GM12872 (cell line): ENCODE data around the gene XPNPEP2.

Experiments
- CTCF ChIP-seq: IDR thresholded peaks from 3 replicates; pipeline ENCODE4 v1.5.1; 2011; ENCODE audit warnings: low read depth, mild to moderate bottlenecking, low read length, moderate library complexity; ENCODE audit not compliant: insufficient read depth

The XPNPEP2 gene

GRCh38 chrX:129728061-129728460, 10.7 kb upstream of the XPNPEP2 start:
- TF ChIP-seq CTCF: no peak

- no peak for TF ChIP-seq CTCF
These were observed 7.6 kb upstream of the XPNPEP2 start for GRCh38 chrX:129731228-129731627.

GRCh38 chrX:129732857-129733256, 5.9 kb upstream of the XPNPEP2 start:
- TF ChIP-seq CTCF: no peak

- no peak for TF ChIP-seq CTCF
These were observed 5.4 kb upstream of the XPNPEP2 start for GRCh38 chrX:129733335-129733734.

GRCh38 chrX:129736491-129736890, 2.3 kb upstream of the XPNPEP2 start:
- no peak for TF ChIP-seq CTCF

- TF ChIP-seq CTCF: no peak
These were observed 863 bp upstream of the XPNPEP2 start for GRCh38 chrX:129737916-129738315.

GRCh38 chrX:129739578-129739977, 799 bp downstream of the XPNPEP2 start:
- no peak for TF ChIP-seq CTCF
